H9 (cell line): ENCODE data around the gene EPB41L4B. TPM values are rescaled to one million over a fixed set of nuclear protein-coding genes. Genes with fewer than 3 reads are reported as not detected.

ENCODE experiments used
- DNase-seq: peaks from one replicate; pipeline ENCODE4 v3.0.0-alpha.2; 2017
- H2AFZ ChIP-seq: one replicate; pipeline ENCODE4 v1.6.1; 2013; ENCODE audit warnings: mild to moderate bottlenecking, low read length, control low read depth, moderate library complexity
- H2AK5ac ChIP-seq: 2 replicates; pipeline ENCODE4 v1.6.1; 2013; ENCODE audit warnings: low read length, control low read depth, mixed read lengths; ENCODE audit not compliant: insufficient read length
- H2BK120ac ChIP-seq: one replicate; pipeline ENCODE4 v1.6.1; 2013; ENCODE audit warnings: low read depth, mild to moderate bottlenecking, low read length, control low read depth, inconsistent platforms; ENCODE audit not compliant: poor library complexity, severe bottlenecking
- H2BK12ac ChIP-seq: 2 replicates; pipeline ENCODE4 v1.6.1; 2013; ENCODE audit warnings: low read length, control low read depth, mixed read lengths, low read depth; ENCODE audit not compliant: insufficient read length
- H2BK15ac ChIP-seq: 2 replicates; pipeline ENCODE4 v1.6.1; 2013; ENCODE audit warnings: low read depth, low read length, control low read depth
- H2BK20ac ChIP-seq: one replicate; pipeline ENCODE4 v1.6.1; 2013; ENCODE audit warnings: low read depth, mild to moderate bottlenecking, low read length, control low read depth, inconsistent platforms; ENCODE audit not compliant: poor library complexity, severe bottlenecking
- H2BK5ac ChIP-seq: 2 replicates; pipeline ENCODE4 v1.6.1; 2013; ENCODE audit warnings: low read length, control low read depth, mixed read lengths; ENCODE audit not compliant: insufficient read length
- H3K14ac ChIP-seq: 2 replicates; pipeline ENCODE4 v1.6.1; 2013; ENCODE audit warnings: low read length, control low read depth; ENCODE audit not compliant: insufficient read depth
- H3K18ac ChIP-seq: 2 replicates; pipeline ENCODE4 v1.6.1; 2013; ENCODE audit warnings: low read depth, mild to moderate bottlenecking, mixed read lengths, low read length, control low read depth; ENCODE audit not compliant: insufficient read length
- H3K23ac ChIP-seq: 2 replicates; pipeline ENCODE4 v1.6.1; 2013; ENCODE audit warnings: low read length, control low read depth, mixed read lengths, low read depth; ENCODE audit not compliant: insufficient read length
- H3K23me2 ChIP-seq: 2 replicates; pipeline ENCODE4 v1.6.1; 2013; ENCODE audit warnings: low read depth, mild to moderate bottlenecking, mixed read lengths, low read length, control low read depth; ENCODE audit not compliant: insufficient read length, poor library complexity, severe bottlenecking
- H3K27ac ChIP-seq: 2 replicates; pipeline ENCODE4 v1.5.1; 2013; ENCODE audit warnings: low read length, control low read depth, mixed read lengths, low read depth; ENCODE audit not compliant: insufficient read length
- H3K27me3 ChIP-seq: 2 replicates; pipeline ENCODE4 v1.6.1; 2013; ENCODE audit warnings: low read length, control low read depth, inconsistent platforms; ENCODE audit not compliant: insufficient read depth
- H3K4ac ChIP-seq: 2 replicates; pipeline ENCODE4 v1.6.1; 2013; ENCODE audit warnings: low read depth, mild to moderate bottlenecking, control low read depth, inconsistent platforms, low read length, moderate library complexity
- H3K4me1 ChIP-seq: 2 replicates; pipeline ENCODE4 v1.6.1; 2013; ENCODE audit warnings: low read length, control low read depth, inconsistent platforms; ENCODE audit not compliant: insufficient read depth
- H3K4me2 ChIP-seq: 2 replicates; pipeline ENCODE4 v1.6.1; 2013; ENCODE audit warnings: low read length, control low read depth, mixed read lengths; ENCODE audit not compliant: insufficient read length, insufficient read depth
- H3K56ac ChIP-seq: 2 replicates; pipeline ENCODE4 v1.6.1; 2013; ENCODE audit warnings: low read depth, mild to moderate bottlenecking, mixed read lengths, low read length, control low read depth; ENCODE audit not compliant: insufficient read length
- H3K79me1 ChIP-seq: 2 replicates; pipeline ENCODE4 v1.6.1; 2013; ENCODE audit warnings: low read depth, mild to moderate bottlenecking, moderate library complexity, low read length, control low read depth, inconsistent platforms; ENCODE audit not compliant: insufficient read depth, poor library complexity, severe bottlenecking
- H3K79me2 ChIP-seq: 2 replicates; pipeline ENCODE4 v1.6.1; 2013; ENCODE audit warnings: low read length, control low read depth, inconsistent platforms; ENCODE audit not compliant: insufficient read depth
- H3K9ac ChIP-seq: 2 replicates; pipeline ENCODE4 v1.6.1; 2013; ENCODE audit warnings: low read length, control low read depth, mixed read lengths; ENCODE audit not compliant: insufficient read length; ENCODE audit errors: extremely low read depth
- H3K9me3 ChIP-seq: one replicate; pipeline ENCODE4 v1.6.1; 2013; ENCODE audit warnings: low read depth, low read length, inconsistent platforms; ENCODE audit not compliant: control insufficient read depth
- H3T11ph ChIP-seq: one replicate; pipeline ENCODE4 v1.6.1; 2013; ENCODE audit warnings: mild to moderate bottlenecking, low read length, control low read depth, inconsistent platforms
- H4K20me1 ChIP-seq: one replicate; pipeline ENCODE4 v1.6.1; 2013; ENCODE audit not compliant: control insufficient read depth, insufficient read length, insufficient read depth
- H4K5ac ChIP-seq: 2 replicates; pipeline ENCODE4 v1.6.1; 2013; ENCODE audit warnings: low read depth, mild to moderate bottlenecking, mixed read lengths, low read length, control low read depth; ENCODE audit not compliant: insufficient read length
- H4K8ac ChIP-seq: replicated peaks from 2 replicates; pipeline ENCODE4 v1.6.1; 2013; ENCODE audit warnings: low read length, control low read depth, mixed read lengths, low read depth; ENCODE audit not compliant: insufficient read length
- H4K91ac ChIP-seq: 2 replicates; pipeline ENCODE4 v1.6.1; 2013; ENCODE audit warnings: low read depth, mild to moderate bottlenecking, moderate library complexity, mixed read lengths, low read length, control low read depth; ENCODE audit not compliant: insufficient read length
- H3K27ac Mint-ChIP-seq, 3 experiments: 2 replicates in 2 of 3; 3 replicates in 1 of 3; pipeline ENCODE4 v1.8.0; 2020 to 2021; ENCODE audit warnings: mixed read lengths in 3 of 3, mild to moderate bottlenecking in 1 of 3, moderate library complexity in 1 of 3
- H3K27me3 Mint-ChIP-seq: 2 replicates; pipeline ENCODE4 v1.8.0; 2021; ENCODE audit warnings: low read depth, mild to moderate bottlenecking, moderate library complexity, mixed read lengths
- H3K36me3 Mint-ChIP-seq, 3 experiments: 2 replicates in 2 of 3; 3 replicates in 1 of 3; pipeline ENCODE4 v1.8.0; 2020 to 2021; ENCODE audit warnings: low read depth in 3 of 3, mixed read lengths in 3 of 3; ENCODE audit not compliant: insufficient read depth in 1 of 3
- H3K4me1 Mint-ChIP-seq, 2 experiments: 2 replicates each; pipeline ENCODE4 v1.8.0; 2020; ENCODE audit warnings: mixed read lengths in 2 of 2
- H3K4me3 Mint-ChIP-seq, 2 experiments: 2 replicates in 1 of 2; 3 replicates in 1 of 2; pipeline ENCODE4 v1.8.0; 2020 to 2021; ENCODE audit warnings: mild to moderate bottlenecking in 2 of 2, mixed read lengths in 2 of 2, moderate library complexity in 1 of 2
- H3K9me3 Mint-ChIP-seq, 2 experiments: 2 replicates in 1 of 2; 3 replicates in 1 of 2; pipeline ENCODE4 v1.8.0; 2020; ENCODE audit warnings: mild to moderate bottlenecking in 2 of 2, mixed read lengths in 2 of 2, moderate library complexity in 1 of 2
- WGBS: extraction: QIAGEN DNeasy Blood & Tissue Kit; methylation state at CpG from one replicate; pipeline ENCODE4 v1.1.7; 2013; ENCODE audit warnings: missing lambda C conversion rate, low lambda C conversion rate, mixed read lengths; ENCODE audit not compliant: insufficient read length; ENCODE audit errors: extremely low coverage; 5-methylcytosine and 5-hydroxymethylcytosine counted together
- total RNA-seq: library from RNA; stranded (reverse); gene quantifications from 2 replicates; pipeline ENCODE4 v1.2.1, GENCODE V29; 2021
- TF ChIP-seq, protein P1 (sequence below): fragments of 200-600 bp; sonication (generic); conservative IDR thresholded peaks from 3 replicates; pipeline ENCODE4 v1.8.0; 2021; ENCODE audit warnings: antibody characterized with exemption, mild to moderate bottlenecking

EPB41L4B gene
- total RNA-seq, 1 experiment from 2014 or later: 18.9 TPM

DNA sequence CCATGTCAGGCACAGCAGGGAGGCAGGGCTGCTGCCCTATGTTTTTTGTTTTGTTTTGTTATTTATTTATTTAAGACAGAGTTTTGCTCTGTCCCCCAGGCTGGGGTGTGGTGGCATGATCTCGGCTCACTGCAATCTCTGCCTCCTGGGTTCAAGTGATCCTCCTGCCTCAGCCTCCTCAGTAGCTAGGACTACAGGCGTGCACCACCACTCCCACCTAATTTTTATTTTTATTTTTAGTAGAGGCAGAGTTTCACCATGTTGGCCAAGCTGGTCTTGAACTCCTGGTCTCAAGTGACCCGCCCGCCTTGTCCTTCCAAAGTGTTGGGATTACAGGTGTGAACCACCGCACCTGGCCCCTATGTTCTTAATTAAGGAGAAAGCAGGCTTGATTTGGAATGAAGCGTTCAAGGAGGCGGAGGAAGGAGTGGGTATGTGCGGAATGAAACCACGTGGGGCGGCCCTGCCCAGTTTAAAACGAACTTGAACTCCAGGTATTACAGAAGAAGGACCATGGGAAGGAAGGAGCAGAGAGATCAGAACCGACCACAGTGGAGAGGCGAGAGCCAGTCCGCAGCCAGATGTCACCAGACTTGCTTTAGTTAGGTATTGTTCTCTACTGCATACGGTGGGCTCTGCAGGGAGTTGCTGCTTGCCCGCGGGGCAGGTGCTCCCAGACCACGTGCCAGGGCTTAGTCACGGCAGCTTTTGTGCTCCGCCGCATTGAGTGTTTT is 34.9 kb upstream of the EPB41L4B start:
- Histone ChIP-seq H4K5ac (no peak overlapping the region), H3K4me1 (no peaks in the 10 kb centered on the region), H2BK5ac (no peak overlapping the region), H4K8ac (no peak overlapping the region), H3K27me3 (no peaks in the 10 kb centered on the region), H3K18ac (no peak overlapping the region), H3K23me2 (no peaks in the 10 kb centered on the region), H3K27ac (no peak overlapping the region), H3K4ac (no peak overlapping the region), H2BK15ac (no peak overlapping the region), H3K56ac (no peak overlapping the region), H3K9ac (no peak overlapping the region), H2BK12ac (no peak overlapping the region), H3T11ph (no peak overlapping the region), H3K9me3 (no peaks in the 10 kb centered on the region), H2AK5ac (no peak overlapping the region), H4K20me1 (no peaks in the 10 kb centered on the region), H2AFZ (no peak overlapping the region), H3K14ac (no peak overlapping the region), H4K91ac (no peak overlapping the region), H3K79me2 (no peaks in the 10 kb centered on the region), H3K23ac (no peak overlapping the region), H2BK120ac (no peak overlapping the region), H3K79me1 (no peaks in the 10 kb centered on the region), H3K4me2 (no peak overlapping the region), H2BK20ac (no peak overlapping the region)
- DNase-seq: peak; percentile 37
- no CpG with 5 or more reads among the region's 21 CpGs for WGBS
- Mint-ChIP-seq H3K27me3 (peaks cover 7% of the 10 kb centered on the region; the same call in 1 of the 2 replicates), H3K9me3 (no peaks in the 10 kb centered on the region), H3K4me3 (no peak overlapping the region), H3K4me1 (peaks cover 0 to 3% of the 10 kb centered on the region in 2 experiments; a peak in 2 of 4 replicates), H3K36me3 (no peaks in the 10 kb centered on the region), H3K27ac (0 out of 7 replicates have a peak overlapping the region, but pooled peaks of 1 of the 3 experiments have one; percentile 22)
- TF ChIP-seq, protein P1, sequence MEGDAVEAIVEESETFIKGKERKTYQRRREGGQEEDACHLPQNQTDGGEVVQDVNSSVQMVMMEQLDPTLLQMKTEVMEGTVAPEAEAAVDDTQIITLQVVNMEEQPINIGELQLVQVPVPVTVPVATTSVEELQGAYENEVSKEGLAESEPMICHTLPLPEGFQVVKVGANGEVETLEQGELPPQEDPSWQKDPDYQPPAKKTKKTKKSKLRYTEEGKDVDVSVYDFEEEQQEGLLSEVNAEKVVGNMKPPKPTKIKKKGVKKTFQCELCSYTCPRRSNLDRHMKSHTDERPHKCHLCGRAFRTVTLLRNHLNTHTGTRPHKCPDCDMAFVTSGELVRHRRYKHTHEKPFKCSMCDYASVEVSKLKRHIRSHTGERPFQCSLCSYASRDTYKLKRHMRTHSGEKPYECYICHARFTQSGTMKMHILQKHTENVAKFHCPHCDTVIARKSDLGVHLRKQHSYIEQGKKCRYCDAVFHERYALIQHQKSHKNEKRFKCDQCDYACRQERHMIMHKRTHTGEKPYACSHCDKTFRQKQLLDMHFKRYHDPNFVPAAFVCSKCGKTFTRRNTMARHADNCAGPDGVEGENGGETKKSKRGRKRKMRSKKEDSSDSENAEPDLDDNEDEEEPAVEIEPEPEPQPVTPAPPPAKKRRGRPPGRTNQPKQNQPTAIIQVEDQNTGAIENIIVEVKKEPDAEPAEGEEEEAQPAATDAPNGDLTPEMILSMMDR: no peak
